Karpas-422 (cell line): ENCODE results near the gene HJV. TPM values are rescaled to one million over a fixed set of nuclear protein-coding genes. Genes with fewer than 3 reads are reported as not detected.

Experiments
- DNase-seq: peaks from one replicate; pipeline ENCODE4 v3.0.0-alpha.2; 2015
- H2AFZ ChIP-seq: fragments of 200-600 bp; sonication (generic); 2 replicates; pipeline ENCODE4 v1.6.1; 2014; ENCODE audit warnings: antibody characterized with exemption, low read length, mixed read lengths
- H3K27ac ChIP-seq: fragments of 200-600 bp; sonication (generic); 2 replicates; pipeline ENCODE4 v1.5.1; 2014; ENCODE audit warnings: mild to moderate bottlenecking, low read length, moderate library complexity
- H3K27me3 ChIP-seq: fragments of 200-600 bp; sonication (generic); 2 replicates; pipeline ENCODE4 v1.6.1; 2014; ENCODE audit warnings: low read length, mixed read lengths
- H3K36me3 ChIP-seq: fragments of 200-600 bp; sonication (generic); 2 replicates; pipeline ENCODE4 v1.6.1; 2014; ENCODE audit warnings: low read length, mixed read lengths; ENCODE audit not compliant: insufficient read depth
- H3K4me1 ChIP-seq: fragments of 200-600 bp; sonication (generic); 2 replicates; pipeline ENCODE4 v1.6.1; 2014; ENCODE audit warnings: mild to moderate bottlenecking, low read length, mixed read lengths
- H3K4me2 ChIP-seq: fragments of 200-600 bp; sonication (generic); 2 replicates; pipeline ENCODE4 v1.6.1; 2014; ENCODE audit warnings: low read length, low read depth, mild to moderate bottlenecking; ENCODE audit not compliant: poor library complexity, severe bottlenecking
- H3K4me3 ChIP-seq: fragments of 200-600 bp; sonication (generic); 2 replicates; pipeline ENCODE4 v1.5.1; 2014; ENCODE audit warnings: mild to moderate bottlenecking, antibody characterized with exemption, low read length, mixed read lengths
- H3K79me2 ChIP-seq: fragments of 200-600 bp; sonication (generic); 2 replicates; pipeline ENCODE4 v1.6.1; 2014; ENCODE audit warnings: mild to moderate bottlenecking, low read length, mixed read lengths
- H3K9ac ChIP-seq: fragments of 200-600 bp; sonication (generic); 2 replicates; pipeline ENCODE4 v1.6.0; 2014; ENCODE audit warnings: low read length
- H3K9me2 ChIP-seq: fragments of 200-600 bp; sonication (generic), shearing (Covaris generic); replicated peaks from 2 replicates; pipeline ENCODE4 v1.6.0; 2014; ENCODE audit warnings: mild to moderate bottlenecking, low read length, moderate library complexity; ENCODE audit not compliant: insufficient read depth
- H3K9me3 ChIP-seq: fragments of 300-700, 200-600 bp; sonication (generic); 2 replicates; pipeline ENCODE4 v1.6.1; 2014; ENCODE audit warnings: low read length, mixed read lengths
- H4K20me1 ChIP-seq: fragments of 200-600 bp; sonication (generic); 2 replicates; pipeline ENCODE4 v1.6.1; 2014; ENCODE audit warnings: mild to moderate bottlenecking, antibody characterized with exemption, low read length, low read depth; ENCODE audit not compliant: insufficient read depth
- total RNA-seq: library from RNA; depleted of rRNA; stranded (reverse); fragments of >200 nt; shearing (Covaris generic); gene quantifications from 2 replicates; pipeline ENCODE4 v1.2.3, GENCODE V29; 2014; ENCODE audit warnings: low replicate concordance

Gene HJV
- total RNA-seq, 1 experiment from 2014 or later, result not detected

- Histone ChIP-seq H4K20me1 (no peaks in the 10 kb centered on the region), H3K4me2 (no peak overlapping the region), H3K79me2 (no peaks in the 10 kb centered on the region), H3K9me3 (no peaks in the 10 kb centered on the region), H3K4me3 (no peak overlapping the region), H3K27me3 (no peaks in the 10 kb centered on the region), H2AFZ (no peak overlapping the region), H3K9me2 (no peaks in the 10 kb centered on the region), H3K9ac (no peak overlapping the region), H3K4me1 (peaks cover 10% of the 10 kb centered on the region; the same call in 1 of the 2 replicates), H3K36me3 (no peaks in the 10 kb centered on the region), H3K27ac (no peak overlapping the region)
- no peak for DNase-seq
Observed at GRCh38 chr1:146016891-146017290, 4.6 kb downstream of the HJV start.

GRCh38 chr1:146013559-146013922 is 8.0 kb downstream of the HJV start:
- no peaks in the 10 kb centered on the region for H3K79me2 ChIP-seq
- H3K27me3 ChIP-seq, result no peaks in the 10 kb centered on the region
- no peaks in the 10 kb centered on the region for H3K9me3 ChIP-seq
- H3K27ac ChIP-seq, result no peak overlapping the region
- no peak overlapping the region for H3K4me2 ChIP-seq
- H4K20me1 ChIP-seq, result no peaks in the 10 kb centered on the region
- no peak for DNase-seq
- no peaks in the 10 kb centered on the region for H3K9me2 ChIP-seq
- H3K36me3 ChIP-seq, result no peaks in the 10 kb centered on the region
- H3K9ac ChIP-seq, result no peak overlapping the region
- no peak overlapping the region for H2AFZ ChIP-seq
- no peak overlapping the region for H3K4me3 ChIP-seq
- H3K4me1 ChIP-seq, result 0 out of 2 replicates have a peak, but pooled peaks cover 4% of the 10 kb centered on the region

DNA sequence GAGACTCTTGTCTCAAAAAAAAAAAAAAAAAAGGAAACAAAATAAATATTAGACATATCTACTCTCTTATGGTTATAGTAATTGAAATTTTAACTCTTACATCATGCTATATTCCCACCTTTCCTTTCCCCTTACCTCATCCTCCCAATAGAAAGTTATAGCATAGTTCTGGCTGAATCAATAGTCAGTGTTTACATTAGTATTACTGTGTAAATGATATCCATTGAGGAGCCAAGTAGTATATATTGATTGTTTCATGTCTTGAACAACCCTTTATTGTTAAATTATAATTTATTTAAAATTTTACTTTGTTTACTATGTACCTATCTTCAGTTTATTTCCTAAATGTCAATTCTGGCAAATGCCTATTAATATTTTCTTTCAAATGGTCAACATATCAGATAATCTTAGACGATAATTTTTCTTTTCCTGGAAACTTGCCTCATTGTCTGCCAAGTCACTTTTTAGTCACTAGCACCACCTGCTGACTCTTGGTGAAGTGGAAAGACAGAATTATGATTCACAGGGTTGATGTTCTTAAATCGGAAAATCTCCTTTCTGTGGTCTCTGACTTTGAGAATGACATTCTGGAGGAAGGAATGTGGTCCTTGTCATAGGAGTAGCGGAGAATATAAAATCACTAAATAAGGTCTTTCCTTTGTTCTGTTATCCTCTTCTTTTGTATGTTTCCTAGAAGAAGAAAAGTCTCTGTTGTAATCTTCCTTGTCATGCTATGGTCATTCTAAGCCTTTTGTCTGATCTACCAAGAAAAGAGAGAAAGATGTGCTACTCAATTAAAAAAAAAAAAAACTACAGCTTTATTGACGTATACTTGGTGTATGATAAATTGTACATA is 8.6 kb downstream of the HJV start:
- Histone ChIP-seq H3K9me2 (no peaks in the 10 kb centered on the region), H2AFZ (no peak overlapping the region), H3K36me3 (no peaks in the 10 kb centered on the region), H3K4me3 (no peak overlapping the region), H3K4me1 (0 out of 2 replicates have a peak, but pooled peaks cover 4% of the 10 kb centered on the region), H3K9me3 (no peaks in the 10 kb centered on the region), H3K27ac (no peak overlapping the region), H3K27me3 (no peaks in the 10 kb centered on the region), H3K4me2 (no peak overlapping the region), H3K9ac (no peak overlapping the region), H4K20me1 (no peaks in the 10 kb centered on the region), H3K79me2 (no peaks in the 10 kb centered on the region)
- DNase-seq, result peak; percentile 86

DNA sequence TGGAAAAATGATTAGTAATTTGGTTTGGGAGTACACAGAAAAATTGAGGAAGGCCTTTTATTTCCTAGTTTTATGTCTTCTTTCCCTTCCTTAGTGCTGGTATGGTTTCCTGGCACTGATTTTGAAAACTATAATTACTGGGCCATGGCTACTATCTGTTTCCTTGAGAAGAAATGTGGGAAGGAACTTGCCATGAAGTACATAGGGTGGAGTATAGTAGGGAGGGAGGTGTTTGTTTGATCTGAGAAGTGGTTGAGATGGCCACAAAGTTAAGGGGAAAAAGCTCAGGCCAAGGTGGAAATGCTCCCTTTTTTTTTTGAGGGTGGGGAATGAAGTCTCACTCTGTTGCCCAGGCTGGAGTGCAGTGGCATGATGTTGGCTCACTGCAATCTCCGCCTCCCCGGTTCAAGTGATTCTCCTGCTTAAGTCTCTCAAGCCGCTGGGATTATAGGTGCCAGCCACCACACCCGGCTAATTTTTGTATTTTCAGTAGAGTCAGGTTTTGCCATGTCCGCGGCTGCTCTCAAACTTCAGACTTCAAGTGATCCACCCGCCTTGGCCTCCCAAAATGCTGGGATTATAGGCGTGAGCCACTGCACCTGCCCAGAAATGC is 11.3 kb downstream of the HJV start:
- Histone ChIP-seq H3K9ac (no peak overlapping the region), H3K36me3 (no peaks in the 10 kb centered on the region), H3K4me1 (peaks cover 7% of the 10 kb centered on the region), H3K27me3 (no peaks in the 10 kb centered on the region), H3K9me2 (no peaks in the 10 kb centered on the region), H2AFZ (0 out of 2 replicates have a peak overlapping the region, but pooled peaks have one; percentile 30), H3K4me3 (no peak overlapping the region), H4K20me1 (no peaks in the 10 kb centered on the region), H3K9me3 (no peaks in the 10 kb centered on the region), H3K27ac (no peak overlapping the region), H3K79me2 (no peaks in the 10 kb centered on the region), H3K4me2 (no peak overlapping the region)
- DNase-seq, result no peak

DNA sequence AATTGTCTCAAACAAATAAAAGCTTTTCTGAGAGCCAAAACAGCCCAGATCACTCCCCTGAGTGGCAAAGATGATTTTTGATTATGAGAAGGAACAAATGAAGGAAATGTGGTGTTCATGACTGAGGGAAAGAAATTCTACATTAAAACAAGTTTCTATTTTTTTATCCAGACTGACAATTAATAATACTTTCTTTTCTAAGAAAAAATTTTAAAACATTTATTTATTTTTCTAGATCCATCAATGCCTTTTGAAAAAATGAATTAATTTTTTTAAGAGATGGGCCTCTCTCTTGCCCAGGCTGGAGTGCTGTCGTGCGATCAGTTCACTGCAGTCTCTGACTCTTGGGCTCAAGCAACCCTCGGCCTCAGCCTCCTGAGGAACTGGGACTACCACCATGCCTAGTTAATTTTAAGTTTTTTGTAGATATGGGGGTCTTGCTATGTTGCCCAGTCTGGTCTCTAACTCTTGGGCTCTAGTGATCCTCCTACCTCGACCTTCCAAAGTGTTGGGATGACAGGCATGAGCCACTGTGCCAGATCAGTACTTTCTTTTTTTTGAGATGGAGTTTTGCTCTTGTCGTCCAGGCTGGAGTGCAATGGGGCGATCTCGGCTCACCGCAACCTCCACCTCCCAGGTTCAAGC is 13.9 kb downstream of the HJV start:
- H3K4me2 ChIP-seq, result no peak overlapping the region
- H3K79me2 ChIP-seq, result no peaks in the 10 kb centered on the region
- no peak overlapping the region for H3K9ac ChIP-seq
- DNase-seq, result no peak
- no peaks in the 10 kb centered on the region for H3K36me3 ChIP-seq
- no peak overlapping the region for H3K4me3 ChIP-seq
- peaks cover 3% of the 10 kb centered on the region for H3K4me1 ChIP-seq
- H3K9me3 ChIP-seq, result no peaks in the 10 kb centered on the region
- H4K20me1 ChIP-seq, result no peaks in the 10 kb centered on the region
- no peaks in the 10 kb centered on the region for H3K27me3 ChIP-seq
- H2AFZ ChIP-seq, result no peak overlapping the region
- H3K27ac ChIP-seq, result no peak overlapping the region
- no peaks in the 10 kb centered on the region for H3K9me2 ChIP-seq

- Histone ChIP-seq H3K27ac (no peak overlapping the region), H3K4me1 (peaks cover 14% of the 10 kb centered on the region), H3K9ac (no peak overlapping the region), H3K9me2 (no peaks in the 10 kb centered on the region), H3K4me2 (no peak overlapping the region), H3K9me3 (no peaks in the 10 kb centered on the region), H4K20me1 (no peaks in the 10 kb centered on the region), H2AFZ (no peak overlapping the region), H3K79me2 (no peaks in the 10 kb centered on the region), H3K4me3 (no peak overlapping the region), H3K27me3 (no peaks in the 10 kb centered on the region), H3K36me3 (no peaks in the 10 kb centered on the region)
- DNase-seq, result no peak
Observed at GRCh38 chr1:146001709-146002108, 19.8 kb downstream of the HJV start.

DNA sequence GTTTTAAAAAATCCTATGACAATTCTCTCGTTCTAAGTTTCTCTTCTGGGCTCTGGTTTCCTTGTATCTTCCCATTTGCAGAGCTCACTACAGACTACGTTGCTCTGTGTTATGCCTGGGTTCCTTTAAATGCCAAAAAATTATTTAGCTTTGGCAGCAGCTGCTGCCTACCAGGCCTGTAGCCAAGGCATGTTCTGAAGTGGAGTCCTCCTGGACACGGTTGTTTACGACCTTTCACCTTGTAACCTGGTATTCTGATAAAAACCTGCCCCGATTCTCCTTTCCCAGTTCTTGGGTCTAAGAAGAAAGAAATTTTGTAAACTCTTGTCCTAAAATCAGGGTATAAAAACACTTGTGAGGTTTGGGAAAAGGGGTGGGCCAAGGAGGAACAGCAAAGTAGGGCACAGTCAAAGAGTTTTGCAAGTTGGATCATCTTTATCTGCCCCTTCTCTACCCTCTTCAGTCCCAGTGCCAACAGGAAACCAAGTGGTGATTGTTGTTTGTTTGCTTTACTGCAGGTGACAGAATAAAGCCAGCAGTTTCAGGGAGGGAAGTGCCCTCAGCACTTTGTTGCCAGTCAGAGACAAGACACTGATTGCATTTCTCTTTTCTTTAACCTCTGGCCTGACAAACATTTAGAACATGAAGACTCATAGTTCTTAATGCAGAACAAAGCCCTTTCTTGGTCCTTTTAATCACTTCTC is 22.1 kb downstream of the HJV start:
- no peaks in the 10 kb centered on the region for H3K9me3 ChIP-seq
- no peak overlapping the region for H3K4me3 ChIP-seq
- no peaks in the 10 kb centered on the region for H3K9me2 ChIP-seq
- H4K20me1 ChIP-seq, result peaks cover 16% of the 10 kb centered on the region
- no peak overlapping the region for H2AFZ ChIP-seq
- peaks cover 18% of the 10 kb centered on the region for H3K36me3 ChIP-seq
- peaks cover 14% of the 10 kb centered on the region for H3K79me2 ChIP-seq
- no peak overlapping the region for H3K9ac ChIP-seq
- peaks cover 25% of the 10 kb centered on the region for H3K4me1 ChIP-seq
- H3K27me3 ChIP-seq, result no peaks in the 10 kb centered on the region
- H3K27ac ChIP-seq, result no peak overlapping the region
- H3K4me2 ChIP-seq, result no peak overlapping the region
- no peak for DNase-seq

DNA sequence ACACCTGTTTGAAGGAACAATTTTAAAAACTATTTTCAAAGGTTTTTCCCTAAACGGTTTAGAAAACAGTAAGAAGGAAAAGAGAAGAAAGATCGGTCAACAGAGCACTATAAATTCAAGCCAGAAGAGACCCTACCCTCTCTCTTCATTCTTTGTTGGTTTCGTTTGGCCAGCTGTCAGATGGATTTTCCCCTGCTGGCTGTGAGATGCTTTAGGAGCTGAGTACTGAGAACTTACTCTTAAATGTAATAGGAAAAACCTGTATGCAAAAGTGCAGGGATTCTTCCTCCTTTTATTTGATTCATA is 23.9 kb downstream of the HJV start:
- Histone ChIP-seq H2AFZ (peak overlapping the region; percentile 68; the same call in 1 of the 2 replicates), H3K27me3 (no peaks in the 10 kb centered on the region)

More for the DNA sequence above, 23.9 kb downstream of the HJV start:
- Histone ChIP-seq H3K9ac (peak overlapping the region; percentile 91), H3K4me2 (peak overlapping the region; percentile 86), H3K36me3 (peaks cover 34% of the 10 kb centered on the region), H3K27ac (no peak overlapping the region), H3K9me2 (no peaks in the 10 kb centered on the region), H4K20me1 (peaks cover 32% of the 10 kb centered on the region), H3K9me3 (no peaks in the 10 kb centered on the region), H3K4me1 (peaks cover 42% of the 10 kb centered on the region), H3K79me2 (peaks cover 14% of the 10 kb centered on the region), H3K4me3 (peak overlapping the region; percentile 81)
- no peak for DNase-seq
